Bronchial epithelial cell (primary cell): ENCODE measurements around the gene TMEFF1. TPM values are rescaled to one million over a fixed set of nuclear protein-coding genes. Genes with fewer than 3 reads are reported as not detected.

ENCODE experiments used
- DNase-seq: peaks from one replicate; pipeline ENCODE4 v3.0.0-alpha.2; 2010; ENCODE audit warnings: low read depth
- FAIRE-seq: peaks from 2 replicates; lab custom pipeline; 2011; peaks lifted over from hg19 to GRCh38; lab: Jason Lieb, UNC
- H3K27me3 ChIP-seq: 2 replicates; pipeline ENCODE4 v1.5.1; 2011; ENCODE audit warnings: low read length; ENCODE audit not compliant: control insufficient read depth, insufficient read depth
- H3K36me3 ChIP-seq: 2 replicates; pipeline ENCODE4 v1.5.1; 2011; ENCODE audit warnings: low read length; ENCODE audit not compliant: control insufficient read depth, insufficient read depth
- H3K4me3 ChIP-seq: 2 replicates; pipeline ENCODE4 v1.5.1; 2011; ENCODE audit warnings: mild to moderate bottlenecking, low read depth, low read length, control low read depth
- CTCF ChIP-seq: IDR thresholded peaks from 2 replicates; pipeline ENCODE4 v1.5.1; 2011; ENCODE audit warnings: mild to moderate bottlenecking, moderate library complexity, low read length, control low read depth, inconsistent platforms; ENCODE audit not compliant: insufficient read depth, severe bottlenecking
- total RNA-seq: library from RNA; depleted of rRNA; stranded (reverse); fragments of >200 nt; gene quantifications from 2 replicates; pipeline ENCODE4 v1.2.1, GENCODE V29; 2014

Gene TMEFF1
- total RNA-seq, 1 donor from 2014 or later = 0.26 TPM

DNA sequence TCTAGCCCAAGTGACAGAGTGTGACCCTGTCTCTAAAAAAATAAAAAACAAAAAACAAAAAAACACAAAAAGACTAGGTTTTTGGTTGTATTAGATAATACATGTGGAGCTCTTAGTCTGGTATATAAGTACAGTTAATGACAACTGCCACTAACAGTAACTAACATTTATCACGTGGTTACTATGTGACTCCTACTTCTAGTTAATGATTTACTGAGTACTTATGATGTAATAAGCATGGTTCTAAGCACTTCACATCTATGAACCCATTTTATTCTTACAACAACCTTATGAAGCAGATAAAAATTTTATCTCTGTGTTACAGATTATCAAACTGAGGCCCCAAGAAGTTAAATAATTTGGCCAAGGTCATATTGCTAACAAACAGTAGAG is 6.1 kb upstream of the TMEFF1 start:
- TF ChIP-seq CTCF = no peak
- H3K4me3 ChIP-seq = no peak overlapping the region
- no peaks in the 10 kb centered on the region for H3K36me3 ChIP-seq
- FAIRE-seq (no peak), DNase-seq (no peak)
- no peaks in the 10 kb centered on the region for H3K27me3 ChIP-seq

DNA sequence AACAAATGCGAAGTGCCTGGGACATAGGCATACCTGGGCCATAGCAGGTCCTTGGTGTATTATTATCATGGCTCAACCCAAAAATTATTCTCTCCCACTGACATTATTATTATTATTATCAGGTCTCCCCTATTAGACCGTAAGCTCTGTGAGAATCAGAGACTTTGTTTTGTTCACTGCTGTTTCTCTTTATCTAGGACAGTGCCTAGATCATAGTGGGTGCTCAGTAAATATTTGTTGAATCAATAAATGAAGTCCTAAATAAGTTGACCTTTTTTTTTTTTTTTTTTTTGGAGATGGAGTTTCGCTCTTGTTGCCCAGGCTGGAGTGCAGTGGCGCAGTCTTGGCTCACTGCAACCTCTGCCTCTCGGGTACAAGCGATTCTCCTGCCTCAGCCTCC is 4.9 kb upstream of the TMEFF1 start:
- TF ChIP-seq CTCF = no peak
- FAIRE-seq = no peak
- DNase-seq = no peak
- Histone ChIP-seq H3K36me3 (no peaks in the 10 kb centered on the region), H3K4me3 (no peak overlapping the region), H3K27me3 (no peaks in the 10 kb centered on the region)

- no peak for TF ChIP-seq CTCF
- H3K27me3 ChIP-seq = no peaks in the 10 kb centered on the region
- H3K36me3 ChIP-seq = no peaks in the 10 kb centered on the region
- H3K4me3 ChIP-seq = no peak overlapping the region
- no peak for DNase-seq
- no peak for FAIRE-seq
These were observed 681 bp upstream of the TMEFF1 start for GRCh38 chr9:100472268-100472667.

- H3K27me3 ChIP-seq = no peaks in the 10 kb centered on the region
- peak overlapping the region; percentile 49 for H3K4me3 ChIP-seq
- DNase-seq = no peak
- no peaks in the 10 kb centered on the region for H3K36me3 ChIP-seq
- no peak for FAIRE-seq
- no peak for TF ChIP-seq CTCF
These were observed 530 bp downstream of the TMEFF1 start for GRCh38 chr9:100473276-100474081.

GRCh38 chr9:100474082-100474923 is 1.4 kb downstream of the TMEFF1 start:
- no peak for TF ChIP-seq CTCF
- DNase-seq = peak; percentile 23
- no peak for FAIRE-seq
- Histone ChIP-seq H3K4me3 (peak overlapping the region; percentile 49), H3K27me3 (no peaks in the 10 kb centered on the region), H3K36me3 (no peaks in the 10 kb centered on the region)
